H1 (cell line): Measurements from ENCODE around the gene MIDN. TPM values are rescaled to one million over a fixed set of nuclear protein-coding genes. Genes with fewer than 3 reads are reported as not detected.

Source experiments
- CTCF ChIA-PET: fragments of 300-600 bp; sonication (Branson Sonifier 250); formaldehyde crosslinking; loops from one replicate; lab custom pipeline; 2021; ENCODE audit not compliant: partially characterized antibody; lab: Charles Lee
- POLR2A ChIA-PET: fragments of 300-600 bp; sonication (Branson Sonifier 250); formaldehyde crosslinking; loops from one replicate; lab custom pipeline; 2021; ENCODE audit warnings: inconsistent platforms; ENCODE audit not compliant: partially characterized antibody; lab: Charles Lee
- DNase-seq, 2 experiments: peaks; one replicate each; pipeline versions ENCODE4 v3.0.0 to v3.0.0-alpha.2; 2010 to 2022; ENCODE audit warnings: low spot score in 2 of 2, low read depth in 1 of 2, mixed read lengths in 1 of 2
- FAIRE-seq: peaks from 2 replicates; lab custom pipeline; 2011; peaks lifted over from hg19 to GRCh38; lab: Jason Lieb, UNC
- H2AFZ ChIP-seq: 2 replicates; pipeline ENCODE4 v1.8.1; 2012; ENCODE audit warnings: low read length, inconsistent platforms
- H2AK5ac ChIP-seq: 2 replicates; pipeline ENCODE4 v1.6.1; 2013; ENCODE audit warnings: low read depth, low read length
- H2BK120ac ChIP-seq: replicated peaks from 2 replicates; pipeline ENCODE3; 2013; ENCODE audit warnings: low read depth, low read length, inconsistent platforms
- H2BK12ac ChIP-seq: 2 replicates; pipeline ENCODE4 v1.6.1; 2013; ENCODE audit warnings: low read depth, low read length
- H2BK15ac ChIP-seq: 2 replicates; pipeline ENCODE4 v1.6.1; 2013; ENCODE audit warnings: low read length
- H2BK20ac ChIP-seq: 2 replicates; pipeline ENCODE4 v1.6.1; 2013; ENCODE audit warnings: low read length
- H2BK5ac ChIP-seq: 2 replicates; pipeline ENCODE4 v1.6.1; 2013; ENCODE audit warnings: low read depth, low read length
- H3K14ac ChIP-seq: 2 replicates; pipeline ENCODE4 v1.6.1; 2013; ENCODE audit warnings: inconsistent platforms; ENCODE audit not compliant: insufficient read length
- H3K18ac ChIP-seq: 2 replicates; pipeline ENCODE4 v1.6.1; 2013; ENCODE audit warnings: low read length; ENCODE audit errors: extremely low read depth
- H3K23ac ChIP-seq: 2 replicates; pipeline ENCODE4 v1.6.1; 2013; ENCODE audit warnings: inconsistent platforms; ENCODE audit not compliant: insufficient read length
- H3K23me2 ChIP-seq: 2 replicates; pipeline ENCODE4 v1.6.1; 2013; ENCODE audit warnings: low read depth, low read length
- H3K27ac ChIP-seq: 2 replicates; pipeline ENCODE4 v1.6.1; 2011; ENCODE audit warnings: low read depth, low read length, inconsistent platforms
- H3K27me3 ChIP-seq, 4 experiments: replicated peaks in 1 of 4; 1 replicate in 1 of 4; 2 replicates in 3 of 4; pipeline versions ENCODE4 v1.6.1 to v1.8.1; 2011 to 2013; ENCODE audit warnings: low read length in 3 of 4, mild to moderate bottlenecking in 3 of 4, inconsistent platforms in 2 of 4, mixed read lengths in 2 of 4, moderate library complexity in 1 of 4; ENCODE audit not compliant: control insufficient read depth in 3 of 4, insufficient read depth in 3 of 4; ENCODE audit errors: extremely low read depth in 1 of 4
- H3K36me3 ChIP-seq, 4 experiments: 2 replicates each; pipeline versions ENCODE4 v1.6.1 to v1.8.1; 2011 to 2013; ENCODE audit warnings: mild to moderate bottlenecking in 4 of 4, low read length in 3 of 4, moderate library complexity in 2 of 4, control low read depth in 1 of 4, inconsistent platforms in 1 of 4; ENCODE audit not compliant: insufficient read depth in 4 of 4, control insufficient read depth in 2 of 4
- H3K4ac ChIP-seq: replicated peaks from 2 replicates; pipeline ENCODE3; 2013; ENCODE audit warnings: low read length, low read depth, mixed read lengths, inconsistent platforms; ENCODE audit not compliant: insufficient read length
- H3K4me1 ChIP-seq, 4 experiments: replicated peaks in 1 of 4; 1 replicate in 1 of 4; 2 replicates in 3 of 4; pipeline versions ENCODE4 v1.6.1 to v1.8.1; 2011 to 2013; ENCODE audit warnings: low read length in 3 of 4, inconsistent platforms in 2 of 4, mixed read lengths in 1 of 4; ENCODE audit not compliant: insufficient read depth in 4 of 4, control insufficient read depth in 3 of 4
- H3K4me2 ChIP-seq, 2 experiments: 2 replicates each; pipeline versions ENCODE4 v1.6.1 to v1.8.1; 2011 to 2013; ENCODE audit warnings: low read depth in 2 of 2, low read length in 2 of 2, control low read depth in 1 of 2, inconsistent platforms in 1 of 2, mild to moderate bottlenecking in 1 of 2; ENCODE audit not compliant: insufficient read depth in 1 of 2
- H3K4me3 ChIP-seq, 4 experiments: fragments of 200-600, 300-600 bp in 1 of 4; sonication (generic), shearing (Covaris generic), sonication (Bioruptor Twin) in 1 of 4; 2 replicates each; pipeline versions ENCODE4 v1.5.1 to v1.8.1; 2011 to 2016; ENCODE audit warnings: low read length in 4 of 4, low read depth in 3 of 4, control low read depth in 2 of 4, inconsistent platforms in 2 of 4, mild to moderate bottlenecking in 2 of 4, mixed read lengths in 1 of 4, moderate library complexity in 1 of 4; ENCODE audit not compliant: insufficient read depth in 2 of 4; ENCODE audit errors: extremely low read depth in 1 of 4
- H3K56ac ChIP-seq: replicated peaks from 2 replicates; pipeline ENCODE3; 2013; ENCODE audit warnings: low read depth, mild to moderate bottlenecking, mixed read lengths, low read length, inconsistent platforms; ENCODE audit not compliant: insufficient read length
- H3K79me1 ChIP-seq: 2 replicates; pipeline ENCODE4 v1.6.1; 2013; ENCODE audit warnings: low read depth, low read length, control low read depth
- H3K79me2 ChIP-seq, 2 experiments: 2 replicates each; pipeline versions ENCODE4 v1.6.1 to v1.8.1; 2012 to 2013; ENCODE audit warnings: low read length in 2 of 2, mild to moderate bottlenecking in 2 of 2, inconsistent platforms in 1 of 2; ENCODE audit not compliant: insufficient read depth in 2 of 2, control insufficient read depth in 1 of 2
- H3K9ac ChIP-seq, 4 experiments: replicated peaks in 1 of 4; 1 replicate in 1 of 4; 2 replicates in 3 of 4; pipeline versions ENCODE4 v1.6.1 to v1.8.1; 2011 to 2013; ENCODE audit warnings: low read depth in 3 of 4, low read length in 3 of 4, control low read depth in 2 of 4, mild to moderate bottlenecking in 2 of 4, moderate library complexity in 2 of 4, inconsistent platforms in 1 of 4; ENCODE audit errors: extremely low read depth in 1 of 4
- H3K9me3 ChIP-seq, 2 experiments: 2 replicates each; pipeline versions ENCODE4 v1.6.1 to v1.8.1; 2012 to 2013; ENCODE audit warnings: mild to moderate bottlenecking in 2 of 2, moderate library complexity in 2 of 2, control low read depth in 1 of 2, inconsistent platforms in 1 of 2, low read depth in 1 of 2, low read length in 1 of 2, mixed read lengths in 1 of 2; ENCODE audit not compliant: insufficient read depth in 2 of 2
- H4K20me1 ChIP-seq, 2 experiments: replicated peaks in 1 of 2; 2 replicates each; pipeline versions ENCODE3 to v1.8.1; 2011 to 2013; ENCODE audit warnings: inconsistent platforms in 2 of 2, low read length in 2 of 2, mild to moderate bottlenecking in 1 of 2; ENCODE audit not compliant: insufficient read depth in 2 of 2, control insufficient read depth in 1 of 2
- H4K5ac ChIP-seq: 2 replicates; pipeline ENCODE4 v1.6.1; 2013; ENCODE audit warnings: low read length, low read depth, mixed read lengths, inconsistent platforms; ENCODE audit not compliant: insufficient read length
- H4K8ac ChIP-seq: 2 replicates; pipeline ENCODE4 v1.8.0; 2013; ENCODE audit warnings: mild to moderate bottlenecking, moderate library complexity, low read length, inconsistent platforms; ENCODE audit not compliant: insufficient read depth; ENCODE audit errors: extremely low read depth
- H4K91ac ChIP-seq: replicated peaks from 2 replicates; pipeline ENCODE3; 2013; ENCODE audit warnings: low read length, mixed read lengths, inconsistent platforms; ENCODE audit not compliant: insufficient read length
- BACH1 ChIP-seq: IDR thresholded peaks from 2 replicates; pipeline ENCODE4 v1.6.1; 2012; ENCODE audit warnings: low read length, improper control_type of control experiment
- CHD2 ChIP-seq: IDR thresholded peaks from 2 replicates; pipeline ENCODE4 v1.6.1; 2012; ENCODE audit warnings: low read length, improper control_type of control experiment
- CREB1 ChIP-seq: IDR thresholded peaks from 2 replicates; pipeline ENCODE4 v1.6.1; 2012; ENCODE audit warnings: inconsistent platforms
- GTF2F1 ChIP-seq: IDR thresholded peaks from 2 replicates; pipeline ENCODE4 v1.6.1; 2012; ENCODE audit warnings: low read depth, low read length, improper control_type of control experiment, borderline replicate concordance
- KDM4A ChIP-seq: IDR thresholded peaks from one replicate; pipeline ENCODE4 v1.7.1; 2012; ENCODE audit warnings: low read depth, mild to moderate bottlenecking, moderate library complexity, low read length, inconsistent platforms; ENCODE audit not compliant: severe bottlenecking
- MAFK ChIP-seq: IDR thresholded peaks from 2 replicates; pipeline ENCODE4 v1.6.1; 2012; ENCODE audit warnings: low read depth, mild to moderate bottlenecking, improper control_type of control experiment, low read length
- SIRT6 ChIP-seq: IDR thresholded peaks from one replicate; pipeline ENCODE4 v1.7.1; 2012; ENCODE audit warnings: low read length, inconsistent platforms
- TAF1 ChIP-seq: IDR thresholded peaks from 2 replicates; pipeline ENCODE4 v1.6.1; 2011; ENCODE audit warnings: mild to moderate bottlenecking, low read depth, low read length
- TBP ChIP-seq: IDR thresholded peaks from 2 replicates; pipeline ENCODE4 v1.6.1; 2011; ENCODE audit warnings: low read depth, low read length, improper control_type of control experiment
- WGBS, 2 experiments: shearing (Covaris generic) in 1 of 2; methylation state at CpG; one replicate each; pipeline versions ENCODE4 v1.1.6 to v1.1.7; 2013 to 2015; ENCODE audit warnings: low lambda C conversion rate in 2 of 2, mixed read lengths in 2 of 2, inconsistent platforms in 1 of 2, low coverage in 1 of 2, missing lambda C conversion rate in 1 of 2; ENCODE audit not compliant: insufficient replicate concordance in 2 of 2, insufficient coverage in 1 of 2, insufficient read length in 1 of 2; ENCODE audit errors: extremely low coverage in 1 of 2, missing lambda C conversion rate in 1 of 2; 5-methylcytosine and 5-hydroxymethylcytosine counted together
- polyA plus RNA-seq, 7 experiments: library from polyadenylated mRNA; depleted of rRNA in 3 of 7; stranded (reverse) in 5 of 7; unstranded in 2 of 7; fragments of >200 nt in 5 of 7; fragments of 200-250 nt in 2 of 7; gene quantifications; 1 replicate in 5 of 7; 2 replicates in 1 of 7; 4 replicates in 1 of 7; pipeline versions ENCODE4 v1.2.1 to v1.2.3, GENCODE V29; 2011 to 2013; ENCODE audit warnings: missing spikeins in 2 of 7, mixed read lengths in 2 of 7
- total RNA-seq: library from RNA; stranded (reverse); fragmentation: NEBNext Ultra II Directional; extraction: Animal tissue kit (Norgen Biotek cat#: 25700); gene quantifications from 2 replicates; pipeline ENCODE4 v1.2.1, GENCODE V29; 2021

MIDN gene
- total and polyA plus RNA-seq, 2 of the 8 experiments (the other 6 are each of a cell fraction or from before 2014, with no cell fraction given): 39.8 to 159 TPM

DNA sequence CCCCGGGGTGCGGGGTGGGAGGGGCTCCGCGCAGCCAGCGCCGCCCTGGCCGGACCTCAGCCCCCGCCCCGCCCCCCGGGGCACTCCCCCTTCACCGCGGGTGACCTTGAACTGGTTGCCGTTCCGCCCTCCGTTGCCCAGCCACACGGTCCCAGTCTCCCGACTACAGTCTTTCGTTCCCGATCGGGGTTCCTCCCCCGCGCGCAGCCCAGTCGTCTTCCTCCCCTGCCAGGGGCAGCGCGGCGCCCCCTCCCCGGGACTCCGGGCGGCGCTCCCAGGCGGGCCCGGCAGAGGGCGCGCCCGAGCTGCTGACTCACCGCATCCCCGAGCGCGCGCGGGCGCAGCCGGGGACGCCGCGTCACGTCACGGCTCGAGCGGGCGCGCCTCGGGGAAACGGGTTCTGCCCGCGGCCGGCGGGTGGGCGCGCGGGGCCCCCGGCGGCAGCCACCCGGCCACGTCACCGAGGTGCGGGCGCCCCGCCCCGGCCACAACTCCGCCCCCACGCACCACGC, 459 bp downstream of the MIDN start:
- Histone ChIP-seq H2BK120ac (no peak overlapping the region), H3K18ac (no peak overlapping the region; the same call in 1 of the 2 replicates), H4K8ac (peak overlapping the region; percentile 98; the same call in 1 of the 2 replicates), H4K5ac (peak overlapping the region; percentile 80), H2BK5ac (peak overlapping the region; percentile 93), H2BK12ac (no peak overlapping the region), H2AK5ac (no peak overlapping the region), H3K27me3 (no peaks in the 10 kb centered on the region), H3K79me1 (0 out of 2 replicates have a peak, but pooled peaks cover 4% of the 10 kb centered on the region), H3K9me3 (no peaks in the 10 kb centered on the region), H3K4me3 (peak overlapping the region; percentile 63 to 95 (median 68)), H3K56ac (peak overlapping the region; percentile 86), H3K23me2 (peaks cover 2% of the 10 kb centered on the region; the same call in 1 of the 2 replicates), H3K27ac (peak overlapping the region; percentile 94), H4K20me1 (peaks cover 7 to 12% of the 10 kb centered on the region in 2 experiments), H3K9ac (peak overlapping the region; percentile 35 to 89 (median 82); a peak in 6 of 7 replicates), H3K23ac (no peak overlapping the region), H3K4me1 (peaks cover 0 to 29% (median 13%) of the 10 kb centered on the region in 4 experiments; a peak in 6 of 7 replicates), H2BK20ac (no peak overlapping the region), H3K4ac (no peak overlapping the region), H2BK15ac (no peak overlapping the region), H3K14ac (peak overlapping the region; percentile 90), H3K79me2 (peaks cover 9 to 34% of the 10 kb centered on the region in 2 experiments), H4K91ac (peak overlapping the region; percentile 81), H3K4me2 (peak overlapping the region; percentile 42 to 79), H2AFZ (no peak overlapping the region), H3K36me3 (peaks cover 4 to 29% (median 17%) of the 10 kb centered on the region in 4 experiments; a peak in 5 of 8 replicates)
- POLR2A ChIA-PET: interaction anchor here (0.7 to 14.3 kb wide), 7 partner anchors 11 to 222 kb away, joined by 3 to 456 read pairs (median 4); partner anchors contain the start of genes CBARP, CIRBP, CNN2 and FAM174C
- CTCF ChIA-PET: no interaction called here
- DNase-seq (peak in 1 of 2 experiments; percentile 95), FAIRE-seq (no peak)
- WGBS, 2 experiments: 0% methylated on average over 21 of the region's 74 CpGs; no CpG with 5 or more reads in 1 of the 2 experiments
- TF ChIP-seq GTF2F1 (no peak), MAFK (peak; percentile 64; the same call in 1 of the 2 replicates), KDM4A (peak; percentile 6), TBP (no peak), BACH1 (peak; percentile 94), CREB1 (0 out of 2 replicates have a peak, but pooled peaks have one; percentile 47), SIRT6 (no peak), CHD2 (no peak), TAF1 (peak; percentile 53; the same call in 1 of the 2 replicates)
